ENCODE results near the gene SUSD1.

SUSD1 gene

GRCh38 chr9:111991179-111991578 lies 183.9 kb downstream of the SUSD1 start:
- H3K4me3 ChIP-seq (ENCODE audit: low read depth, low read length) = no peak overlapping the region
- TF ChIP-seq CTCF (IDR thresholded peaks at IDR 0.05; ENCODE audit: borderline replicate concordance, insufficient read depth, low read depth, low read length) = no peak
